Dermis microvascular lymphatic vessel endothelial cell (primary cell): ENCODE results near the gene EBF4. TPM values are rescaled to one million over a fixed set of nuclear protein-coding genes. Genes with fewer than 3 reads are reported as not detected.

Experiments
- DNase-seq, 2 donors: peaks; one replicate each; pipeline versions ENCODE4 v3.0.0 to v3.0.0-alpha.2; 2010; ENCODE audit warnings: low read depth in 2 of 2
- total RNA-seq: library from RNA; depleted of rRNA; stranded (reverse); fragments of >200 nt; gene quantifications from 2 replicates; pipeline ENCODE4 v1.2.1, GENCODE V29; 2014

The EBF4 gene, protein sequence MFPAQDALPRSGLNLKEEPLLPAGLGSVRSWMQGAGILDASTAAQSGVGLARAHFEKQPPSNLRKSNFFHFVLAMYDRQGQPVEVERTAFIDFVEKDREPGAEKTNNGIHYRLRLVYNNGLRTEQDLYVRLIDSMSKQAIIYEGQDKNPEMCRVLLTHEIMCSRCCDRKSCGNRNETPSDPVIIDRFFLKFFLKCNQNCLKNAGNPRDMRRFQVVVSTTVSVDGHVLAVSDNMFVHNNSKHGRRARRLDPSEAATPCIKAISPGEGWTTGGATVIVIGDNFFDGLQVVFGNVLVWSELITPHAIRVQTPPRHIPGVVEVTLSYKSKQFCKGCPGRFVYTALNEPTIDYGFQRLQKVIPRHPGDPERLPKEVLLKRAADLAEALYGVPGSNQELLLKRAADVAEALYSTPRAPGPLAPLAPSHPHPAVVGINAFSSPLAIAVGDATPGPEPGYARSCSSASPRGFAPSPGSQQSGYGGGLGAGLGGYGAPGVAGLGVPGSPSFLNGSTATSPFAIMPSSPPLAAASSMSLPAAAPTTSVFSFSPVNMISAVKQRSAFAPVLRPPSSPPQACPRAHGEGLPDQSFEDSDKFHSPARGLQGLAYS
- 0.77 and 4.7 TPM in 2 replicates for total RNA-seq

GRCh38 chr20:2692036-2692885 lies at the start of gene EBF4:
TSS of gene EBF4 (plus strand) at chr20:2692780. CDS start at chr20:2693646, 866 bp downstream.
- peak in 1 of 2 donors; percentile 45 for DNase-seq

DNA sequence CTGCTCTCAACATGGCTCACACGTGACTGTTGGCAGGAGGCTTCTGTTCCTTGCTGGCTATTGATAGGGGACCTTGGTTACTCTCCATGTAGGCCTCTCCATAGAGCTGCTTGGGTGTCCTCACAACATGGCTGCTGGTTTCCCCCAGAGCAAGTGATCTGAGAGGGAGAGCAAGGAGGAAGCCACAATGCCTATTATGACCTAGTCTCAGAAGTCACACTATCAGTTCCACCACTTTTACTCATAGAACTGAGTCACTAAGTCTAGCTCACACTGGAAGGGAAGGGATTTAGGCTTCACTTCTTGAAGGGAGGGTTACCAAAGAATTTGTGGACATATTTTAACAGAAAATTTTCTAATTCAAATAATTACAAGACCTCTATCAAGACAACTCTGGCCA lies 48.9 kb upstream of the EBF4 start:
- no peak for DNase-seq

GRCh38 chr20:2651772-2652723 lies 40.5 kb upstream of the EBF4 start, which contains the start of gene NOP56:
TSS of gene NOP56 (plus strand) at chr20:2652632. CDS start at chr20:2652661, 29 bp downstream.
- DNase-seq, result peak; percentile 70 to 93

- DNase-seq, result peak in 1 of 2 donors; percentile 23
These were observed 39.6 kb upstream of the EBF4 start for GRCh38 chr20:2652724-2653555.

- DNase-seq, result no peak
These were observed 38.8 kb upstream of the EBF4 start for GRCh38 chr20:2653556-2654383.

DNA sequence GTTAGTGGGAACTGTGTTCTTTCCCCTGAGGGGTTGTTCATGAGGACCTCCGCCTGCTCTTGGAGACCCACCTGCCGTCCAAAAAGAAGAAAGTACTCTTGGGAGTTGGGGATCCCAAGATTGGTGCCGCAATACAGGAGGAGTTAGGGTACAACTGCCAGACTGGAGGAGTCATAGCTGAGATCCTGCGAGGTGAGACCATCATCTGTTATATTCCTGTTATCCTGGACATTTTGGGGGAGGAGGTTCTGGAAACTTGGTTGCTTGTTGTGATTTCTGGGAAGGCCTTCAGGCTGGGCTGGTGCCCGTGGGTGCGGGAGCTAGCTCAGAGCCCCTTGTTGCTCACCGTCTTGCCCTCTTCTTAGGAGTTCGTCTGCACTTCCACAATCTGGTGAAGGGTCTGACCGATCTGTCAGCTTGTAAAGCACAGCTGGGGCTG lies 38.2 kb upstream of the EBF4 start:
- DNase-seq, result no peak

GRCh38 chr20:2654831-2655230 lies 37.7 kb upstream of the EBF4 start:
- DNase-seq, result no peak

GRCh38 chr20:2655331-2656116 lies 37.1 kb upstream of the EBF4 start:
- DNase-seq, result no peak

DNA sequence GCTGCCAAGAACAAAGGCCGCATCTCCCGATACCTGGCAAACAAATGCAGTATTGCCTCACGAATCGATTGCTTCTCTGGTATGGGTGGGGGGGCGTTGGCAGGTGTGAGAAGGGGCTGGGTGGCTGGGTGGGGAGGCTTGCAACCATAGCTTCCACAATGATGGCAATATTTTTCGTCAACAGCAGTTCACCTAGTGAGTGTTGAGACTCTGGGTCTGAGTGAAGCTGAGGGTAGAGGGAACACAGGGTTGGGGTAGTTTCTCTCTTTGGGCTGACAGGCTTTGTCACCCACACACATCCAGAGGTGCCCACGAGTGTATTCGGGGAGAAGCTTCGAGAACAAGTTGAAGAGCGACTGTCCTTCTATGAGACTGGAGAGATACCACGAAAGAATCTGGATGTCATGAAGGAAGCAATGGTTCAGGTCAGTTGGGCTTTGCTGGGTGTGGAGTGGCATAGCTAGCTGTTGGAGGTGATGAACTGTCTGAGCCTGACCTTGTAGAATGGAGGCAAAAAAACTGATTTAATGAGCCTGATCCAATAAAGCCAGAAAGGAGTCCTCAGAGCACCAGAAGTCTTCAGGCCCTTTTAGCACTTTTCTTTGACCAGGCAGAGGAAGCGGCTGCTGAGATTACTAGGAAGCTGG lies 36.0 kb upstream of the EBF4 start:
- no peak for DNase-seq

DNA sequence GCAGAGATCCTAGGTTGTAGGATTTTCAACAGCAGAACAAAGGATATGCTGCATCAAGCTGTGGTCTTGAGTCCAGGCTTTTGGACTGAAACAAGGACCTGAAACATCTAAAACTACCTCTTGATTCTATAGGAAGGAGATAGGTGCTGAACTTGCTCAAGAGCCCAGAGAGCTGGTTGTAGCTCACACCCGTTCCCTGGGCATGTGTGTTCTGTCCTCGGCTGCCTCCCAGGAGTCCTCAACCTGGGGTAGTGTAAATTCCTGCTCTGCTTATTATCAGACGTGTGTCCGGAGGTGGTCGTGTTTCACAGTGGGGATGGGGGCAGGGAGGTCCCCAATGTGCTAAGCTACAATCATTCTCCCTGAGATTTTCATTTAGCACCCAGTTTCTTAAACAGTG lies 35.3 kb upstream of the EBF4 start:
- no peak for DNase-seq

- no peak for DNase-seq
These were observed 34.9 kb upstream of the EBF4 start for GRCh38 chr20:2657674-2658073.

GRCh38 chr20:2658414-2659354 lies 33.9 kb upstream of the EBF4 start:
- no peak for DNase-seq

DNA sequence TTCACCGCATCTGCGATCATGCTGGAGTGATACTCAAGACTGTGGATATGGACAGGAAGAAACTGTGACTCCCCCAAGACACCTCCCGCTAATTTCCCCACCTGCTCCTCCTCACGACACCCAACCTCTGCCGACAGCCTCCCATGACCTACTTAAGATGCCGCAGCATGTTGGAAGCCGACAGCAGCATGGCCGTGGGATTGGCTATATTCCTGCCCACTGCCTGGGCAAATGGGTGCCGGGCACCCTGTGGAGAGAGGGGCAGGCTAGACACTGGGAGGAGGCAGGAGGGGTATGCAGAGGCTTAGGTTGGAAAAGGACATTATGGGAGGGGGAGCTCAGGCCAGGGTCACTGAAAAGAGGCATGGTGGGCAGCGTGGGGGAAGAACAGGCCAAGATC lies 33.0 kb upstream of the EBF4 start:
- no peak for DNase-seq

DNA sequence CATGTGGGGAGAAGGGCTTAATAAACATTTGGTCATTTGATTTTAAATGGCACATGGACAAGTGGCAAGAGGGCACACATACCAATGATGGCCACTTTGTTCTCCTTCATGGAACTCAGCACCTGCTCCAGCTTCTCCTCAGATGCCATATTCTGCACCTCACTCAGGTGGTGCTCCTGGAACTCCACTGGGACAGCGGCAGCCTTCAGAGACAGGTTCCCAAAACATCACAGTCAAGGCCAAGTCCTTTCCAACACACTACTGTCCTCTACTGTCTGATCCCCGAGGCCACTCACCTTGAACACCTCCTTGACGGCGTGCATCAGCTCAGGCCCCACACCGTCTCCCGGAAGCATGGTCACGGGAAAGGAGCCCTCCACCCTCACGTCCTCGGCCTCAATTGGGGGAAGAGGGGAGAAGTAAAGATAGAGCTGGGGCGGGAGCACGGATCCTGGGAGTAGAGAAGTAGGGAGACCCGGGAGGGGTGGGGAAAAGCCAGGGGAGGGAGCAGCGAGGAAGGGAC lies 29.2 kb upstream of the EBF4 start:
- no peak for DNase-seq

DNA sequence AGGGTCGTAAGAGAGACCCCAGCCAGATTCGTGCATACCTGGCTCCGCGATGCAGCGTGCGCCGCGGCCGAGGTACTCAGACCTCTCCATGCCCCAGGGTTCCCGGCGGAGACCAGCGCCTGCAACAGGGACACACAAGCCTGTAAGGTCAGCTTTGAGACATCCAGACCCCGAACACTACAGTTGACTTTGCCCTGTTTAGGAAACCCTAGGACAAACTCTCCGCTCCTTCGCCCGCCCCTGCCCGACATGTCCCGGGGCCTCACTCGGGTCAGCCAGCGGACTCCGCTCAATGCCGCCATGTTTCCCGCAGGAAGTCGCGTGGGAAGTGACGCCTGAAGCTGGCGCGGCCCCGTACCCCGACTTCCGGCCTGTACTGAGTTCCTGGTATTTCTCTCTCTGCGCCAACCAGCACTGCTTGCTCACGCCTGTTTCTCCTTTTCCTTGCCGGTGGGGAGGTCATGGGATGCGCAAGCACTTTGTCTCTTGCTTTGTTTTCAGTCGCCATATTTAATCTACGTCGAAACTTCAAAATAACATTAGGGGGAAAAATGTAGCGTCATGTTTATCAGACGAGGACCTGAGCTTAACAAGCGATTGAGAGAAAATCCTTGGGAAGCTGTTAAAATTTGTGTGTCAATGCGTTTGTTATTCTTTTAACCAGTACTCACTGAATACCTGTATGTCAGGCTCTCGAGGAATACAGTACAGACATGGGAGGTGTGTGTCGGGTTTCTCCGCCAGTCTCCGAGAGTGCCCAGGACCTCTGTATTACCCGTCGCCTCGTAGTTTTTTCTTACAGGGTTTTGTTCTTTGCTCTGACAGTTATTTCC lies 28.5 kb upstream of the EBF4 start, which contains the start of gene IDH3B:
TSS of gene IDH3B (minus strand) at position 330 of the 833 bp plus-strand sequence. CDS start at position 302, 28 bp downstream.
- peak; percentile 89 to 94 for DNase-seq
